HG03558 (cell line): ENCODE data around the gene RHAG.
"Not testable (repeated sequence)": the region's sequence is repeated elsewhere in the genome, so short reads cannot be mapped to it uniquely, and the experiment has no call there.

Experiments
- ATAC-seq: cut with Tn5 transposase; IDR thresholded peaks from one replicate; pipeline ENCODE4 v1.9.1; 2021; ENCODE audit warnings: moderate number of reproducible peaks; ENCODE audit not compliant: unreplicated experiment; ENCODE audit errors: extremely low read depth

The RHAG gene

GRCh38 chr6:49636713-49637349 lies at the start of gene RHAG:
RHAG (minus strand) TSS chr6:49636839; CDS start chr6:49636812, 27 bp downstream.
- ATAC-seq, result no peak

GRCh38 chr6:49676671-49677281 lies 40.1 kb upstream of the RHAG start:
- ATAC-seq, result no peak

- ATAC-seq, result no peak
Measured at GRCh38 chr6:49675816-49676215, 39.2 kb upstream of the RHAG start.

GRCh38 chr6:49668083-49668511 lies 31.5 kb upstream of the RHAG start:
- no peak for ATAC-seq

- no peak for ATAC-seq
Measured at GRCh38 chr6:49666930-49667757, 30.5 kb upstream of the RHAG start.

- ATAC-seq, result no peak
Measured at GRCh38 chr6:49666480-49666879, 29.8 kb upstream of the RHAG start.

- no peak for ATAC-seq
Measured at GRCh38 chr6:49664817-49665216, 28.2 kb upstream of the RHAG start.

- not testable (repeated sequence) for ATAC-seq
Measured at GRCh38 chr6:49664054-49664453, 27.4 kb upstream of the RHAG start.

- ATAC-seq, result no peak
Measured at GRCh38 chr6:49662892-49663261, 26.2 kb upstream of the RHAG start.

GRCh38 chr6:49662231-49662891 lies 25.7 kb upstream of the RHAG start:
- no peak for ATAC-seq

- no peak for ATAC-seq
Measured at GRCh38 chr6:49653942-49654341, 17.3 kb upstream of the RHAG start.

GRCh38 chr6:49653438-49653837 lies 16.8 kb upstream of the RHAG start:
- ATAC-seq, result no peak

- ATAC-seq, result no peak
Measured at GRCh38 chr6:49651239-49651638, 14.6 kb upstream of the RHAG start.

- ATAC-seq, result no peak
Measured at GRCh38 chr6:49649988-49650387, 13.3 kb upstream of the RHAG start.

GRCh38 chr6:49648036-49648435 lies 11.4 kb upstream of the RHAG start:
- no peak for ATAC-seq

- no peak for ATAC-seq
Measured at GRCh38 chr6:49647476-49647875, 10.8 kb upstream of the RHAG start.

GRCh38 chr6:49646942-49647341 lies 10.3 kb upstream of the RHAG start:
- ATAC-seq, result no peak

- no peak for ATAC-seq
Measured at GRCh38 chr6:49646130-49646824, 9.6 kb upstream of the RHAG start.

- no peak for ATAC-seq
Measured at GRCh38 chr6:49645139-49645538, 8.5 kb upstream of the RHAG start.

GRCh38 chr6:49639177-49639817 lies 2.7 kb upstream of the RHAG start:
- no peak for ATAC-seq
